Endothelial cell of umbilical vein (primary cell): Measurements from ENCODE around the gene ACBD6. TPM values are rescaled to one million over a fixed set of nuclear protein-coding genes. Genes with fewer than 3 reads are reported as not detected.

ENCODE experiments used
- BruUV-seq: library from RNA; stranded (reverse); fragments of 400-500 nt; replicated peaks from 2 replicates; lab custom pipeline; 2021; lab: Mats Ljungman, UMichigan
- CTCF ChIA-PET: fragments of 300-600, 350-600 bp; sonication (Branson Sonifier 250); formaldehyde crosslinking; loops from one replicate; lab custom pipeline; 2021; ENCODE audit warnings: antibody characterized with exemption, inconsistent platforms; lab: Charles Lee
- POLR2A ChIA-PET: fragments of 300-600, 350-600 bp; sonication (Branson Sonifier 250); formaldehyde crosslinking; loops from one replicate; lab custom pipeline; 2021; ENCODE audit warnings: antibody characterized with exemption, inconsistent platforms; lab: Charles Lee
- DNase-seq: peaks from one replicate; pipeline ENCODE4 v3.0.0-alpha.2; 2011; ENCODE audit warnings: low read depth, low spot score
- FAIRE-seq: peaks from 2 replicates; lab custom pipeline; 2011; peaks lifted over from hg19 to GRCh38; lab: Jason Lieb, UNC
- H2AFZ ChIP-seq: 2 replicates; pipeline ENCODE4 v1.6.0; 2012; ENCODE audit warnings: low read depth, low read length, control low read depth, inconsistent platforms
- H3K27ac ChIP-seq: 2 replicates; pipeline ENCODE4 v1.5.1; 2011; ENCODE audit warnings: low read depth, mild to moderate bottlenecking, control low read depth, low read length, moderate library complexity; ENCODE audit not compliant: insufficient read depth
- H3K27me3 ChIP-seq, 2 experiments: 2 replicates each; pipeline versions ENCODE4 v1.6.0 to v1.6.1; 2011; ENCODE audit warnings: low read length in 2 of 2, mixed read lengths in 1 of 2; ENCODE audit not compliant: control insufficient read depth in 2 of 2, insufficient read depth in 2 of 2
- H3K36me3 ChIP-seq, 2 experiments: 2 replicates in 1 of 2; 3 replicates in 1 of 2; pipeline ENCODE4 v1.5.1; 2011; ENCODE audit warnings: low read length in 2 of 2, mild to moderate bottlenecking in 1 of 2, moderate library complexity in 1 of 2; ENCODE audit not compliant: control insufficient read depth in 2 of 2, insufficient read depth in 2 of 2; ENCODE audit errors: extremely low read depth in 1 of 2
- H3K4me1 ChIP-seq: 3 replicates; pipeline ENCODE4 v1.5.1; 2011; ENCODE audit warnings: mild to moderate bottlenecking, low read length; ENCODE audit not compliant: control insufficient read depth, insufficient read depth; ENCODE audit errors: extremely low read depth
- H3K4me2 ChIP-seq: 2 replicates; pipeline ENCODE4 v1.6.1; 2011; ENCODE audit warnings: low read length, control low read depth, mixed read lengths; ENCODE audit not compliant: insufficient read depth
- H3K4me3 ChIP-seq, 3 experiments: fragments of 200-600 bp in 1 of 3; sonication (generic), shearing (Covaris generic) in 1 of 3; replicated peaks in 1 of 3; 2 replicates each; pipeline ENCODE4 v1.5.1; 2011 to 2016; ENCODE audit warnings: control low read depth in 3 of 3, low read length in 3 of 3, mild to moderate bottlenecking in 2 of 3, inconsistent platforms in 1 of 3, low read depth in 1 of 3, moderate library complexity in 1 of 3; ENCODE audit not compliant: insufficient read depth in 1 of 3
- H3K79me2 ChIP-seq: 2 replicates; pipeline ENCODE4 v1.6.0; 2012; ENCODE audit warnings: low read length, inconsistent platforms; ENCODE audit not compliant: control insufficient read depth, insufficient read depth
- H3K9ac ChIP-seq: replicated peaks from 2 replicates; pipeline ENCODE3; 2011; ENCODE audit warnings: low read length, control low read depth; ENCODE audit not compliant: insufficient read depth; ENCODE audit errors: extremely low read depth
- H3K9me1 ChIP-seq: replicated peaks from 3 replicates; pipeline ENCODE4 v1.6.0; 2011; ENCODE audit warnings: mild to moderate bottlenecking, low read length; ENCODE audit not compliant: control insufficient read depth, insufficient read depth; ENCODE audit errors: extremely low read depth
- H3K9me3 ChIP-seq: replicated peaks from 2 replicates; pipeline ENCODE4 v1.5.1; 2012; ENCODE audit warnings: low read length, inconsistent platforms; ENCODE audit not compliant: control insufficient read depth, insufficient read depth
- H4K20me1 ChIP-seq: replicated peaks from 2 replicates; pipeline ENCODE3; 2011; ENCODE audit warnings: mild to moderate bottlenecking, low read length; ENCODE audit not compliant: control insufficient read depth, insufficient read depth; ENCODE audit errors: extremely low read depth
- CTCF ChIP-seq, 2 donors: IDR thresholded peaks; 1 replicate in 1 of 2; 2 replicates in 1 of 2; pipeline ENCODE4 v1.5.1; 2011; ENCODE audit warnings: low read length in 2 of 2, mild to moderate bottlenecking in 2 of 2, moderate library complexity in 2 of 2, control low read depth in 1 of 2, inconsistent platforms in 1 of 2, low read depth in 1 of 2; ENCODE audit not compliant: insufficient read depth in 1 of 2; ENCODE audit errors: extremely low read depth in 1 of 2
- EZH2 ChIP-seq: IDR thresholded peaks from 2 replicates; pipeline ENCODE4 v1.6.1; 2012; ENCODE audit warnings: borderline replicate concordance, low read depth, mild to moderate bottlenecking, moderate library complexity, low read length, inconsistent platforms; ENCODE audit not compliant: severe bottlenecking
- FOS ChIP-seq: IDR thresholded peaks from 2 replicates; pipeline ENCODE4 v1.6.1; 2011; ENCODE audit warnings: mild to moderate bottlenecking, low read length, moderate library complexity, borderline replicate concordance; ENCODE audit not compliant: insufficient read depth
- GATA2 ChIP-seq: IDR thresholded peaks from 2 replicates; pipeline ENCODE4 v1.7.0; 2011; ENCODE audit warnings: low read depth, mild to moderate bottlenecking, moderate library complexity, mixed read lengths, low read length; ENCODE audit not compliant: insufficient read length, insufficient read depth
- JUN ChIP-seq: IDR thresholded peaks from 2 replicates; pipeline ENCODE4 v1.6.1; 2011; ENCODE audit warnings: borderline replicate concordance, low read depth; ENCODE audit not compliant: insufficient read length, insufficient read depth
- MAX ChIP-seq: IDR thresholded peaks from 2 replicates; pipeline ENCODE4 v1.6.1; 2011; ENCODE audit not compliant: insufficient read depth, insufficient read length
- MYC ChIP-seq: IDR thresholded peaks from one replicate; pipeline ENCODE4 v1.6.1; 2011; ENCODE audit warnings: mild to moderate bottlenecking, low read depth, low read length
- POLR2A ChIP-seq: IDR thresholded peaks from 2 replicates; pipeline ENCODE4 v1.6.1; 2012; ENCODE audit warnings: low read depth, mild to moderate bottlenecking, control low read depth, low read length
- POLR2AphosphoS5 ChIP-seq: IDR thresholded peaks from 2 replicates; pipeline ENCODE4 v1.6.1; 2012; ENCODE audit warnings: low read depth, mild to moderate bottlenecking, control low read depth, low read length, moderate library complexity; ENCODE audit not compliant: insufficient read depth
- dilution Hi-C: fragments of 300-500 bp; cut with MboI; formaldehyde crosslinking; loops from one replicate; pipeline ENCODE4 v1.15.0; 2019; ENCODE audit warnings: low sequenced_read_pairs; ENCODE audit not compliant: extremely low pct_ligation_motif_present
- intact Hi-C: fragments of 100-400 bp; cut with micrococcal nuclease; formaldehyde crosslinking; loops from one replicate; pipeline ENCODE4 v1.10.0; 2022
- polyA plus RNA-seq, 4 experiments: library from polyadenylated mRNA; depleted of rRNA in 3 of 4; stranded (reverse) in 3 of 4; unstranded in 1 of 4; fragments of >200 nt; gene quantifications; 2 replicates each; pipeline versions ENCODE4 v1.2.1 to v1.2.3, GENCODE V29; 2011 to 2012; ENCODE audit warnings: missing spikeins in 1 of 4
- total RNA-seq: library from RNA; stranded (reverse); gene quantifications from 2 replicates; pipeline ENCODE4 v1.2.3, GENCODE V29; 2021

The ACBD6 gene
- total and polyA plus RNA-seq, 2 donors (not counting 3 experiments of a cell fraction or from before 2014, with no cell fraction given), result 55.6 to 56.4 TPM

GRCh38 chr1:180540697-180541594 is 38.6 kb upstream of the ACBD6 start:
- ChIA-PET CTCF (interaction anchor here (1.2 to 1.3 kb wide), 2 partner anchors 8 to 11 kb away, joined by 3 read pairs; no protein-coding TSS in a partner anchor), POLR2A (interaction anchor here (0.6 kb wide), 1 partner anchor 41 kb away, joined by 3 read pairs; no protein-coding TSS in a partner anchor)
- Histone ChIP-seq H3K9me3 (no peaks in the 10 kb centered on the region), H3K4me1 (no peaks in the 10 kb centered on the region), H3K27ac (no peak overlapping the region), H3K79me2 (no peaks in the 10 kb centered on the region), H3K4me2 (no peak overlapping the region), H3K27me3 (peaks cover 9 to 21% of the 10 kb centered on the region in 2 experiments), H3K9me1 (no peaks in the 10 kb centered on the region), H2AFZ (no peak overlapping the region), H3K9ac (no peak overlapping the region), H3K4me3 (no peak overlapping the region), H3K36me3 (no peaks in the 10 kb centered on the region), H4K20me1 (no peaks in the 10 kb centered on the region)
- dilution Hi-C loops (no loop called here), intact Hi-C loops (no loop called here)
- BruUV-seq, result no TSS peak
- no peak for DNase-seq
- TF ChIP-seq POLR2AphosphoS5, result no peak
- TF ChIP-seq CTCF (IDR thresholded peaks at IDR 0.05; ENCODE audit: extremely low read depth in 1 of 2, insufficient read depth in 1 of 2, low read depth in 1 of 2, low read length in 2 of 2), result no peak
- TF ChIP-seq POLR2A, result no peak
- TF ChIP-seq EZH2, result no peak
- TF ChIP-seq MAX, result no peak
- TF ChIP-seq MYC, result no peak
- no peak for TF ChIP-seq JUN
- TF ChIP-seq GATA2, result no peak
- no peak for TF ChIP-seq FOS
- FAIRE-seq, result no peak
